Sciatic nerve (tissue), 2 donors: ENCODE measurements around the gene TADA1. TPM values are rescaled to one million over a fixed set of nuclear protein-coding genes. Genes with fewer than 3 reads are reported as not detected.
"Not testable (repeated sequence)": the region's sequence is repeated elsewhere in the genome, so short reads cannot be mapped to it uniquely, and the experiment has no call there.

Experiments
- ATAC-seq: fragments of 200-7000 bp; cut with Tn5 transposase; one replicate; pipeline ENCODE4 v1.9.1; 2020; ENCODE audit warnings: mild to moderate bottlenecking, moderate library complexity
- DNase-seq: peaks from one replicate; pipeline ENCODE4 v3.0.0-alpha.2; 2020; ENCODE audit warnings: low spot score
- intact Hi-C: fragments of 100-400 bp; cut with DNase I; formaldehyde crosslinking; loops from one replicate; pipeline ENCODE4 v1.14.2; 2022
- total RNA-seq: library from RNA; stranded (reverse); fragmentation: NEBNext Ultra II Directional; extraction: Animal tissue kit (Norgen Biotek cat#: 25700); gene quantifications from one replicate; pipeline ENCODE4 v1.2.1, GENCODE V29; 2021
- donor health status: DM: no; HTN: no; CAD: no.
- donor health status: DM: no; HTN: no; CAD: no.

Gene TADA1
- total RNA-seq, 1 donor from 2014 or later: 16.9 TPM

- intact Hi-C loops: loop anchor here (10.0 kb wide), 1 partner anchor 533 kb away; no protein-coding TSS in a partner anchor
- ATAC-seq: no peak
- no peak for DNase-seq
These were observed 26.2 kb upstream of the TADA1 start for GRCh38 chr1:166902279-166902678.

- ATAC-seq: no peak
- intact Hi-C loops: loop anchor here (10.0 kb wide), 1 partner anchor 534 kb away; no protein-coding TSS in a partner anchor
- no peak for DNase-seq
These were observed 24.9 kb upstream of the TADA1 start for GRCh38 chr1:166900987-166901386.

GRCh38 chr1:166899769-166900168 is 23.7 kb upstream of the TADA1 start:
- DNase-seq (no peak), ATAC-seq (no peak)
- intact Hi-C loops: loop anchor here (10.0 kb wide), 1 partner anchor 535 kb away; no protein-coding TSS in a partner anchor

GRCh38 chr1:166895766-166896165 is 19.7 kb upstream of the TADA1 start:
- intact Hi-C loops: no loop called here
- DNase-seq (no peak), ATAC-seq (no peak)

GRCh38 chr1:166889776-166890175 is 13.7 kb upstream of the TADA1 start:
- intact Hi-C loops: no loop called here
- no peak for DNase-seq
- ATAC-seq: no peak

GRCh38 chr1:166888373-166889111 is 12.5 kb upstream of the TADA1 start:
- intact Hi-C loops: no loop called here
- ATAC-seq (no peak), DNase-seq (no peak)

GRCh38 chr1:166884971-166885370 is 8.9 kb upstream of the TADA1 start:
- DNase-seq (no peak), ATAC-seq (no peak)
- intact Hi-C loops: no loop called here

GRCh38 chr1:166884040-166884642 is 8.1 kb upstream of the TADA1 start:
- intact Hi-C loops: no loop called here
- ATAC-seq (peak; percentile 72), DNase-seq (peak; percentile 73)

- ATAC-seq (no peak), DNase-seq (no peak)
- intact Hi-C loops: no loop called here
These were observed 6.8 kb upstream of the TADA1 start for GRCh38 chr1:166882893-166883292.

GRCh38 chr1:166878173-166878917 is 2.3 kb upstream of the TADA1 start:
- ATAC-seq, DNase-seq, intact Hi-C loops: not testable (repeated sequence)

- DNase-seq (no peak), ATAC-seq (no peak)
- intact Hi-C loops: no loop called here
These were observed 425 bp upstream of the TADA1 start for GRCh38 chr1:166876540-166876838.

GRCh38 chr1:166875302-166875733 is 746 bp downstream of the TADA1 start:
- ATAC-seq: no peak
- DNase-seq: no peak
- intact Hi-C loops: no loop called here

- no peak for DNase-seq
- no peak for ATAC-seq
- intact Hi-C loops: no loop called here
These were observed 1.6 kb downstream of the TADA1 start for GRCh38 chr1:166874464-166874863.

GRCh38 chr1:166870584-166870983 is 5.5 kb downstream of the TADA1 start:
- intact Hi-C loops: no loop called here
- DNase-seq (no peak), ATAC-seq (no peak)

GRCh38 chr1:166869318-166870099 is 6.6 kb downstream of the TADA1 start:
- ATAC-seq (no peak), DNase-seq (no peak)
- intact Hi-C loops: no loop called here

GRCh38 chr1:166868639-166869038 is 7.4 kb downstream of the TADA1 start:
- DNase-seq: no peak
- ATAC-seq: no peak
- intact Hi-C loops: no loop called here

- intact Hi-C loops: no loop called here
- ATAC-seq: peak; percentile 84
- no peak for DNase-seq
These were observed 10.1 kb downstream of the TADA1 start for GRCh38 chr1:166865926-166866325.

- no peak for ATAC-seq
These were observed 16.5 kb downstream of the TADA1 start for GRCh38 chr1:166859597-166859996.

GRCh38 chr1:166858726-166859419 is 17.2 kb downstream of the TADA1 start:
- intact Hi-C loops: no loop called here
- ATAC-seq: peak; percentile 81
- DNase-seq: no peak

More at GRCh38 chr1:166859597-166859996, 16.5 kb downstream of the TADA1 start:
- no peak for DNase-seq
- intact Hi-C loops: no loop called here
